Gastrocnemius medialis (tissue), 4 donors: Measurements from ENCODE around the gene CKAP4. TPM values are rescaled to one million over a fixed set of nuclear protein-coding genes. Genes with fewer than 3 reads are reported as not detected.

ENCODE experiments used
- ATAC-seq, 2 donors: fragments of 150-250 bp; one replicate each; pipeline ENCODE4 v1.9.1; 2016
- DNase-seq, 2 donors: peaks; one replicate each; pipeline ENCODE4 v3.0.0-alpha.2; 2019
- H3K27ac ChIP-seq, 4 donors: fragments of 200-600 bp; sonication (generic); 1 replicate in 1 of 4; 2 replicates in 3 of 4; pipeline ENCODE4 v1.5.1; 2016 to 2018; ENCODE audit warnings: mild to moderate bottlenecking in 2 of 4, moderate library complexity in 1 of 4
- H3K27me3 ChIP-seq, 3 donors: fragments of 200-600 bp; sonication (generic) in 2 of 3; 1 replicate in 1 of 3; 2 replicates in 2 of 3; pipeline versions ENCODE4 v1.5.1 to v1.6.0; 2016 to 2019; ENCODE audit warnings: mild to moderate bottlenecking in 1 of 3, moderate library complexity in 1 of 3
- H3K36me3 ChIP-seq, 2 donors: fragments of 200-600 bp; sonication (generic) in 1 of 2; one replicate each; pipeline ENCODE4 v1.5.1; 2017 to 2018
- H3K4me1 ChIP-seq, 2 donors: fragments of 200-600 bp; sonication (generic) in 1 of 2; one replicate each; pipeline ENCODE4 v1.5.1; 2016 to 2017; ENCODE audit warnings: mild to moderate bottlenecking in 2 of 2
- H3K4me3 ChIP-seq, 4 donors: fragments of 200-600 bp; sonication (generic) in 3 of 4; 1 replicate in 1 of 4; 2 replicates in 3 of 4; pipeline ENCODE4 v1.5.1; 2016 to 2019; ENCODE audit warnings: mild to moderate bottlenecking in 2 of 4
- H3K9me3 ChIP-seq, 3 donors: fragments of 200-600 bp; sonication (generic) in 2 of 3; 1 replicate in 1 of 3; 2 replicates in 2 of 3; pipeline ENCODE4 v1.5.1; 2016 to 2019
- CTCF ChIP-seq, 5 experiments: fragments of 450-650 bp in 3 of 5; fragments of 200-600 bp in 2 of 5; sonication (generic) in 2 of 5; IDR thresholded peaks in 4 of 5; conservative IDR thresholded peaks in 1 of 5; 1 replicate in 4 of 5; 2 replicates in 1 of 5; pipeline ENCODE4 v1.5.1; 2016 to 2019; ENCODE audit warnings: antibody characterized with exemption in 5 of 5, mild to moderate bottlenecking in 3 of 5, moderate library complexity in 3 of 5
- POLR2A ChIP-seq, 2 donors: fragments of 450-650 bp; IDR thresholded peaks; one replicate each; pipeline ENCODE4 v1.6.1; 2017; ENCODE audit warnings: antibody characterized with exemption in 2 of 2, mild to moderate bottlenecking in 2 of 2, moderate library complexity in 2 of 2
- in situ Hi-C, 4 donors: fragments of 200-750 bp; cut with MboI; loops; one replicate each; pipeline versions ENCODE4 v1.15.0 to v1.8.0; 2017; ENCODE audit warnings: low sequenced_read_pairs in 4 of 4
- intact Hi-C: fragments of 100-400 bp; cut with DNase I; formaldehyde crosslinking; loops from one replicate; pipeline ENCODE4 v1.15.1; 2023; ENCODE audit warnings: low total_unique reads
- total RNA-seq, 4 donors: library from RNA; depleted of rRNA; stranded (reverse); fragments of >200 nt; gene quantifications; one replicate each; pipeline versions ENCODE4 v1.1.0 to v1.2.3, GENCODE V29; 2016

Gene CKAP4
- total RNA-seq, 4 donors from 2014 or later = 9.7 to 17.6 (median 15.7) TPM

DNA sequence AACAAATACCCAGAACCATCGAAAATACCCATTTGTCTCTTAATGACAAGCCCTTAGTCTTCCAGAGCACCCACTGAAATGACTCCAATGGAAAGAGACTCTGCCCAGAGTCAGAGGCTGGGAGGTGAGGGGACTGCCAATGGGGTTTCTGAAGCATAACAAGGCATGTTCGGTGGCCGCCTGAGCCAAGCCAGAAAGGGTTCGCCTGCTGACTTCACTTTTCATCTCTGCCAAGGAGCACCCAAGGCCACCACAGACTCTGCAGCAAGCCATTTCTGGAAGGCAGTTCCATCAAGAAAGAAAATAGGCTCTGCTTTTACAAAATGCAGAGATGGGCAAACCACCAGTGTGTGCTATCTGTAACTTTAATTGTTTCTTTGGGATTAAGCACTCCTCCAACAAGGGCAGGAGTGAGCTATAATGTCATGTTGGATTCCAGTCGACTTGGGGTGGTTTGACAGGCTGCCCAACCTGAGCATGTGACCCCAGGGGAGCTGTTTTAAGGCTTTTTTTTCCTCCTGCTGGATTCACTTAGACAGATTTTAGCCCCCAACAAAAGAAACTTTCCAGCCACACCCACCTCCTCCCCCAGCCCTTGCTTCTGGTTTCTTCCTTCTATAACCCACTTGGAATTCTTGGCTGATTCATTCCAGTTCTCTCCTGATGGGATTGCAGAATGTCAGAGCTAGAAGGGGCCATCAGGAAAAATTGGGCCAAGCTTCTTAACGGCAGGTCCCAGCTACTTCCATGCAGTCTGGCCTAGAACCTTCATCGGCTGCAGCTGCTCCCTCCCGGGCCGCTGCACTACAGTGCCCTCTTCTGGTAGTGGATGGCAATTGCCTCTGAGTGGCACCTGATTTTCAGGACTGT lies 24.1 kb downstream of the CKAP4 start:
- Histone ChIP-seq H3K36me3 (no peaks in the 10 kb centered on the region), H3K27ac (no peak overlapping the region), H3K4me1 (peaks cover 8 to 17% of the 10 kb centered on the region in 2 donors), H3K9me3 (no peaks in the 10 kb centered on the region), H3K4me3 (no peak overlapping the region), H3K27me3 (no peaks in the 10 kb centered on the region)
- ATAC-seq = peak; percentile 57 to 75
- in situ Hi-C loops (loop anchor here (5.0 to 10.0 kb wide), 5 partner anchors 61 to 801 kb away; partner anchors contain the start of gene POLR3B (in 1 of the 4)), intact Hi-C loops (loop anchor here (1.0 kb wide), 1 partner anchor 803 kb away; no protein-coding TSS in a partner anchor)
- peak; percentile 45 to 65 for DNase-seq
- TF ChIP-seq CTCF (IDR thresholded peaks at IDR 0.05 in 4 of 5, conservative IDR thresholded peaks at IDR 0.05 in 1 of 5) = peak; percentile 82 to 97 (median 91)
- no peak for TF ChIP-seq POLR2A (IDR thresholded peaks at IDR 0.05)

DNA sequence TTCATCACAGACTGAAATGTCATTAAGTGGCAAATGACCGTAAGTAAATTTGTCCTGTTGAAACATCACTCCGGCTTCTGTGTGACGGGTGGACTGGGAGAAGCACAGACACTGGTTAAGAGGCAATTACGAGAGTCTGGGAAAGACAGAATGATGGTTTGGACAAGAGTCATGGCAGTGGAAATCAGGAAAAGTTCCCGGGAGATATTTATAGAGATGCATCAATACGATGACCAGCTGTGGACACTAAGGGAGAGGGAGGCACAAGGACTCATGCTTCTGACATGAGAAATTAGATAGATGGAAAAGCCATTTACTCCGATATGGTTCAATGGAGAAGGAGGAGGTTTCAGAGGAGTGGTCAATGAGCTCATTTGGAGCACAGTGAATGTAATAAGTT lies 27.3 kb downstream of the CKAP4 start:
- intact Hi-C loops (no loop called here), in situ Hi-C loops (loop anchor here (5.0 to 10.0 kb wide), 5 partner anchors 64 to 798 kb away; partner anchors contain the start of gene POLR3B (in 1 of the 4))
- Histone ChIP-seq H3K27me3 (no peaks in the 10 kb centered on the region), H3K9me3 (no peaks in the 10 kb centered on the region), H3K4me1 (peaks cover 0 to 8% of the 10 kb centered on the region in 2 donors), H3K27ac (no peak overlapping the region), H3K36me3 (no peaks in the 10 kb centered on the region), H3K4me3 (no peak overlapping the region)
- DNase-seq (no peak), ATAC-seq (no peak)
- TF ChIP-seq POLR2A (IDR thresholded peaks at IDR 0.05) (no peak), CTCF (IDR thresholded peaks at IDR 0.05 in 4 of 5, conservative IDR thresholded peaks at IDR 0.05 in 1 of 5) (no peak)

- no peak for DNase-seq
- Histone ChIP-seq H3K9me3 (no peaks in the 10 kb centered on the region), H3K4me3 (no peak overlapping the region), H3K27ac (no peak overlapping the region), H3K27me3 (no peaks in the 10 kb centered on the region), H3K4me1 (peaks cover 0 to 7% of the 10 kb centered on the region in 2 donors), H3K36me3 (no peaks in the 10 kb centered on the region)
- TF ChIP-seq POLR2A (IDR thresholded peaks at IDR 0.05) = no peak
- no peak for TF ChIP-seq CTCF (IDR thresholded peaks at IDR 0.05 in 4 of 5, conservative IDR thresholded peaks at IDR 0.05 in 1 of 5)
- in situ Hi-C loops = no loop called here
- no peak for ATAC-seq
- intact Hi-C loops = no loop called here
Observed at GRCh38 chr12:106219043-106219442, 28.8 kb downstream of the CKAP4 start.

- H3K4me1 ChIP-seq = no peaks in the 10 kb centered on the region
- H3K27me3 ChIP-seq = no peaks in the 10 kb centered on the region
- in situ Hi-C loops (no loop called here), intact Hi-C loops (no loop called here)
- H3K27ac ChIP-seq = no peak overlapping the region
- TF ChIP-seq CTCF (IDR thresholded peaks at IDR 0.05 in 4 of 5, conservative IDR thresholded peaks at IDR 0.05 in 1 of 5) = no peak
- no peak for TF ChIP-seq POLR2A (IDR thresholded peaks at IDR 0.05)
- H3K4me3 ChIP-seq = no peak overlapping the region
- no peak for DNase-seq
- ATAC-seq = no peak
- H3K9me3 ChIP-seq = no peaks in the 10 kb centered on the region
- H3K36me3 ChIP-seq = no peaks in the 10 kb centered on the region
Observed at GRCh38 chr12:106217706-106218105, 30.1 kb downstream of the CKAP4 start.
